IMR-90 (cell line): ENCODE data around the gene SEMA4B. TPM values are rescaled to one million over a fixed set of nuclear protein-coding genes. Genes with fewer than 3 reads are reported as not detected.
A peak's percentile ranks its signal among the peaks of the same experiment; 100 is the strongest.

Experiments used
- ATAC-seq: fragments of 200-7000 bp; cut with Tn5 transposase; 2 replicates; pipeline ENCODE4 v1.9.1; 2020; ENCODE audit warnings: low read depth, mild to moderate bottlenecking, moderate library complexity
- BruUV-seq: library from RNA; stranded (reverse); fragments of 400-500 nt; replicated peaks from 2 replicates; lab custom pipeline; 2021; lab: Mats Ljungman, UMichigan
- CTCF ChIA-PET: fragments of 300-600 bp; formaldehyde crosslinking; extraction: SDS; loops from one replicate; lab custom pipeline; 2021; ENCODE audit warnings: antibody characterized with exemption; lab: Yijun Ruan, JAX
- POLR2A ChIA-PET: fragments of 300-600 bp; sonication (Branson Sonifier 250); formaldehyde crosslinking; loops from one replicate; lab custom pipeline; 2022; ENCODE audit warnings: antibody characterized with exemption; ENCODE audit not compliant: unreplicated experiment; lab: Charles Lee
- DNase-seq: peaks from one replicate; pipeline ENCODE4 v3.0.0; 2013
- H2AFZ ChIP-seq: replicated peaks from 2 replicates; pipeline ENCODE3; 2013; ENCODE audit warnings: low read length, mild to moderate bottlenecking; ENCODE audit not compliant: poor library complexity
- H2AK5ac ChIP-seq: 2 replicates; pipeline ENCODE4 v1.6.1; 2013; ENCODE audit warnings: low read depth, low read length, inconsistent platforms
- H2AK9ac ChIP-seq: replicated peaks from 2 replicates; pipeline ENCODE3; 2013; ENCODE audit warnings: mild to moderate bottlenecking, low read depth, low read length, moderate library complexity; ENCODE audit not compliant: poor library complexity
- H2BK120ac ChIP-seq: 2 replicates; pipeline ENCODE4 v1.6.1; 2013; ENCODE audit warnings: low read depth, low read length, inconsistent platforms
- H2BK15ac ChIP-seq: 3 replicates; pipeline ENCODE4 v1.6.1; 2013; ENCODE audit warnings: low read depth, low read length, inconsistent platforms
- H2BK20ac ChIP-seq: 2 replicates; pipeline ENCODE4 v1.6.1; 2013; ENCODE audit warnings: low read depth, mild to moderate bottlenecking, inconsistent platforms, low read length, moderate library complexity
- H2BK5ac ChIP-seq: 2 replicates; pipeline ENCODE4 v1.6.1; 2013; ENCODE audit warnings: mild to moderate bottlenecking, low read depth, low read length, inconsistent platforms; ENCODE audit not compliant: poor library complexity, severe bottlenecking
- H3K14ac ChIP-seq: replicated peaks from 2 replicates; pipeline ENCODE4 v1.6.1; 2013; ENCODE audit warnings: low read depth, low read length, inconsistent platforms
- H3K18ac ChIP-seq: 2 replicates; pipeline ENCODE4 v1.6.1; 2013; ENCODE audit warnings: low read depth, low read length, control low read depth
- H3K23ac ChIP-seq: 2 replicates; pipeline ENCODE4 v1.6.1; 2013; ENCODE audit warnings: low read depth, low read length, inconsistent platforms
- H3K27ac ChIP-seq: 2 replicates; pipeline ENCODE4 v1.5.1; 2013; ENCODE audit warnings: mild to moderate bottlenecking, control low read depth, low read length; ENCODE audit not compliant: insufficient read depth
- H3K27me3 ChIP-seq: 2 replicates; pipeline ENCODE4 v1.6.1; 2013; ENCODE audit warnings: low read length; ENCODE audit not compliant: control insufficient read depth, insufficient read depth
- H3K36me3 ChIP-seq: 2 replicates; pipeline ENCODE4 v1.6.1; 2013; ENCODE audit warnings: low read length, mixed read lengths; ENCODE audit not compliant: control insufficient read depth, insufficient read depth
- H3K4ac ChIP-seq: 2 replicates; pipeline ENCODE4 v1.6.1; 2013; ENCODE audit warnings: low read depth, low read length, inconsistent platforms
- H3K4me1 ChIP-seq: 2 replicates; pipeline ENCODE4 v1.6.1; 2013; ENCODE audit warnings: low read length, mixed read lengths; ENCODE audit not compliant: control insufficient read depth, insufficient read depth
- H3K4me2 ChIP-seq: 2 replicates; pipeline ENCODE4 v1.6.1; 2013; ENCODE audit warnings: low read depth, mild to moderate bottlenecking, control low read depth, low read length, moderate library complexity
- H3K4me3 ChIP-seq: 2 replicates; pipeline ENCODE4 v1.5.1; 2013; ENCODE audit warnings: low read depth, mild to moderate bottlenecking, control low read depth, low read length, moderate library complexity; ENCODE audit not compliant: insufficient read depth
- H3K56ac ChIP-seq: 2 replicates; pipeline ENCODE4 v1.6.1; 2013; ENCODE audit warnings: low read length, inconsistent platforms; ENCODE audit not compliant: insufficient read depth; ENCODE audit errors: extremely low read depth
- H3K79me1 ChIP-seq, 2 experiments: 2 replicates each; pipeline ENCODE4 v1.6.1; 2013; ENCODE audit warnings: low read length in 2 of 2, inconsistent platforms in 1 of 2, low read depth in 1 of 2
- H3K9ac ChIP-seq: 2 replicates; pipeline ENCODE4 v1.6.1; 2013; ENCODE audit warnings: low read depth, low read length, control low read depth
- H3K9me1 ChIP-seq: 2 replicates; pipeline ENCODE4 v1.6.1; 2013; ENCODE audit warnings: low read length, inconsistent platforms; ENCODE audit not compliant: insufficient read depth
- H3K9me3 ChIP-seq: 2 replicates; pipeline ENCODE4 v1.6.1; 2013; ENCODE audit warnings: low read length; ENCODE audit not compliant: control insufficient read depth, insufficient read depth
- H4K20me1 ChIP-seq: 2 replicates; pipeline ENCODE4 v1.6.1; 2013; ENCODE audit warnings: low read length, inconsistent platforms; ENCODE audit not compliant: insufficient read depth
- H4K5ac ChIP-seq: 2 replicates; pipeline ENCODE4 v1.6.1; 2013; ENCODE audit warnings: mild to moderate bottlenecking, low read depth, low read length, control low read depth
- H4K8ac ChIP-seq, 2 experiments: 2 replicates each; pipeline ENCODE4 v1.6.1; 2013; ENCODE audit warnings: low read depth in 2 of 2, low read length in 2 of 2, control low read depth in 1 of 2, inconsistent platforms in 1 of 2
- H4K91ac ChIP-seq: 2 replicates; pipeline ENCODE4 v1.6.1; 2013; ENCODE audit warnings: low read depth, low read length, inconsistent platforms; ENCODE audit not compliant: insufficient read depth
- BHLHE40 ChIP-seq: fragments of 150-350 bp; IDR thresholded peaks from 2 replicates; pipeline ENCODE4 v1.6.1; 2016; ENCODE audit warnings: mild to moderate bottlenecking, low read depth, low read length
- CEBPB ChIP-seq: IDR thresholded peaks from 2 replicates; pipeline ENCODE4 v1.6.1; 2012; ENCODE audit warnings: low read depth, low read length, improper control_type of control experiment
- CHD1 ChIP-seq: IDR thresholded peaks from 2 replicates; pipeline ENCODE4 v1.6.1; 2012; ENCODE audit warnings: low read depth, low read length, improper control_type of control experiment
- FOS ChIP-seq: fragments of 150-350 bp; IDR thresholded peaks from 2 replicates; pipeline ENCODE4 v1.6.1; 2016; ENCODE audit warnings: low read depth, low read length
- MXI1 ChIP-seq: IDR thresholded peaks from 2 replicates; pipeline ENCODE4 v1.6.1; 2012; ENCODE audit warnings: low read depth, mild to moderate bottlenecking, low read length, moderate library complexity, borderline replicate concordance
- NFE2L2 ChIP-seq: fragments of 150-350 bp; IDR thresholded peaks from 2 replicates; pipeline ENCODE4 v1.6.1; 2016; ENCODE audit warnings: low read depth, mild to moderate bottlenecking, low read length
- POLR2A ChIP-seq: IDR thresholded peaks from 2 replicates; pipeline ENCODE4 v1.6.1; 2012; ENCODE audit warnings: mild to moderate bottlenecking, low read depth, low read length
- SMC3 ChIP-seq: fragments of 150-350 bp; IDR thresholded peaks from 2 replicates; pipeline ENCODE4 v1.6.1; 2016; ENCODE audit warnings: low read depth, mild to moderate bottlenecking, antibody characterized with exemption, low read length, moderate library complexity
- WGBS, 2 experiments: methylation state at CpG; one replicate each; pipeline versions ENCODE4 v1.1.5 to v1.1.7; 2013; ENCODE audit warnings: missing lambda C conversion rate in 2 of 2; ENCODE audit not compliant: insufficient read length in 1 of 2; ENCODE audit errors: extremely low coverage in 2 of 2; 5-methylcytosine and 5-hydroxymethylcytosine counted together
- dilution Hi-C: fragments of 300-500 bp; cut with HindIII; formaldehyde crosslinking; loops from one replicate; pipeline ENCODE4 v1.14.3; 2018; ENCODE audit warnings: low sequenced_read_pairs; ENCODE audit not compliant: unreplicated experiment
- in situ Hi-C: fragments of 300-500 bp; cut with MboI; formaldehyde crosslinking; loops from 3 replicates; pipeline ENCODE4 v1.14.3; 2019; ENCODE audit warnings: low sequenced_read_pairs, inconsistent platforms, mixed read lengths
- intact Hi-C: fragments of 100-400 bp; cut with micrococcal nuclease; formaldehyde crosslinking; loops from 2 replicates; pipeline ENCODE4 v1.10.0; 2022
- polyA plus RNA-seq, 3 experiments: library from polyadenylated mRNA; depleted of rRNA; stranded (reverse); fragments of >200 nt; gene quantifications; 2 replicates each; pipeline ENCODE4 v1.2.3, GENCODE V29; 2012; ENCODE audit warnings: low replicate concordance in 1 of 3
- total RNA-seq: library from RNA; depleted of rRNA; stranded (reverse); fragments of >200 nt; gene quantifications from 2 replicates; pipeline ENCODE4 v1.2.3, GENCODE V29; 2012

The SEMA4B gene
- total and polyA plus RNA-seq, 2 of the 4 experiments (the other 2 are of a cell fraction) = 5.0 to 22.5 TPM

- H3K27ac ChIP-seq = no peak overlapping the region
- no peak for TF ChIP-seq BHLHE40
- TF ChIP-seq POLR2A = no peak
- no peak for TF ChIP-seq FOS
- TF ChIP-seq SMC3 = no peak
- TF ChIP-seq CHD1 = no peak
- TF ChIP-seq CEBPB = no peak
- TF ChIP-seq MXI1 = no peak
- no peak for TF ChIP-seq NFE2L2
- dilution Hi-C loops = no loop called here
- no peak overlapping the region for H2AFZ ChIP-seq
- peaks cover 20% of the 10 kb centered on the region for H3K4me1 ChIP-seq
- CTCF ChIA-PET = interaction anchor here (1.0 kb wide), 1 partner anchor 67 kb away, joined by 4 read pairs; no protein-coding TSS in a partner anchor
- H3K18ac ChIP-seq = no peak overlapping the region
- POLR2A ChIA-PET = no interaction called here
- H4K20me1 ChIP-seq = no peaks in the 10 kb centered on the region
- WGBS, 2 experiments = 73% methylated on average over 3 of the region's 6 CpGs; no CpG with 5 or more reads in 1 of the 2 experiments
- H2BK15ac ChIP-seq = no peak overlapping the region
- H2BK120ac ChIP-seq = no peak overlapping the region; the same call in 1 of the 2 replicates
- peak overlapping the region; percentile 8; the same call in 1 of the 2 replicates for H2AK5ac ChIP-seq
- no peak overlapping the region for H3K23ac ChIP-seq
- 0 out of 2 replicates have a peak overlapping the region, but pooled peaks have one; percentile 57 for H2BK20ac ChIP-seq
- H2AK9ac ChIP-seq = no peak overlapping the region
- H3K79me1 ChIP-seq = no peaks in the 10 kb centered on the region
- H3K4me2 ChIP-seq = no peak overlapping the region
- H4K91ac ChIP-seq = 0 out of 2 replicates have a peak overlapping the region, but pooled peaks have one; percentile 8
- no peak for DNase-seq
- no peak overlapping the region for H4K8ac ChIP-seq
- H3K36me3 ChIP-seq = no peaks in the 10 kb centered on the region
- no peaks in the 10 kb centered on the region for H3K27me3 ChIP-seq
- peak overlapping the region; percentile 73 for H3K4ac ChIP-seq
- H4K5ac ChIP-seq = no peak overlapping the region
- no peak overlapping the region for H3K14ac ChIP-seq
- no peak for ATAC-seq
- no peak overlapping the region for H3K4me3 ChIP-seq
- H3K9me1 ChIP-seq = peaks cover 18% of the 10 kb centered on the region
- no peak overlapping the region for H3K56ac ChIP-seq
- intact Hi-C loops = loop anchor here (2.0 to 5.0 kb wide), 2 partner anchors 36 to 51 kb away; partner anchors contain the start of gene IDH2
- no peak overlapping the region for H2BK5ac ChIP-seq
- no peak overlapping the region for H3K9ac ChIP-seq
- BruUV-seq = no TSS peak
- in situ Hi-C loops = no loop called here
- H3K9me3 ChIP-seq = no peaks in the 10 kb centered on the region
These were observed 47.5 kb upstream of the SEMA4B start for GRCh38 chr15:90153658-90154057.
